ENCODE data around the gene RAB3GAP1.
"Not testable (repeated sequence)": the region's sequence is repeated elsewhere in the genome, so short reads cannot be mapped to it uniquely, and the experiment has no call there.

Gene RAB3GAP1

DNA sequence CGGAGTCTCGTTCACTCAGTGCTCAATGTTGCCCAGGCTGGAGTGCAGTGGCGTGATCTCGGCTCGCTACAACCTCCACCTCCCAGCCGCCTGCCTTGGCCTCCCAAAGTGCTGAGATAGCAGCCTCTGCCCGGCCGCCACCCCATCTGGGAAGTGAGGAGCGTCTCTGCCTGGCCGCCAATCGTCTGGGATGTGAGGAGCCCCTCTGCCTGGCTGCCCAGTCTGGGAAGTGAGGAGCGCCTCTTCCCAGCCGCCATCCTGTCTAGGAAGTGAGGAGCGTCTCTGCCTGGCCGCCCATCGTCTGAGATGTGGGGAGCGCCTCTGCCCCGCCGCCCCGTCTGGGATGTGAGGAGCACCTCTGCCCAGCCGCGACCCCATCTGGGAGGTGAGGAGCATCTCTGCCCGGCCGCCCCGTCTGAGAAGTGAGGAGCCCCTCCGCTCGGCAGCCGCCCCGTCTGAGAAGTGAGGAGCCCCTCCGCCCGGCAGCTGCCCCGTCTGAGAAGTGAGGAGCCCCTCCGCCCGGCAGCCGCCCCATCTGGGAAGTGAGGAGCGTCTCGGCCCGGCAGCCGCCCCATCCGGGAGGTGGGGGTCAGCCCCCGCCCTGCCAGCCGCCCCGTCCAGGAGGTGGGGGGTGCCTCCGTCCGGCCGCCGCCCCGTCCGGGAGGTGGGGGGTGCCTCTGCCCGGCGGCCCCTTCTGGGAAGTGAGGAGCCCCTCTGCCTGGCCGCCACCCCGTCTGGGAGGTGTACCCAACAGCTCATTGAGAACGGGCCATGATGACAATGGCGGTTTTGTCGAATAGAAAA is 53.6 kb downstream of the RAB3GAP1 start:
- DNase-seq (ENCODE audit: low read depth in 2 of 2): not testable (repeated sequence)

DNA sequence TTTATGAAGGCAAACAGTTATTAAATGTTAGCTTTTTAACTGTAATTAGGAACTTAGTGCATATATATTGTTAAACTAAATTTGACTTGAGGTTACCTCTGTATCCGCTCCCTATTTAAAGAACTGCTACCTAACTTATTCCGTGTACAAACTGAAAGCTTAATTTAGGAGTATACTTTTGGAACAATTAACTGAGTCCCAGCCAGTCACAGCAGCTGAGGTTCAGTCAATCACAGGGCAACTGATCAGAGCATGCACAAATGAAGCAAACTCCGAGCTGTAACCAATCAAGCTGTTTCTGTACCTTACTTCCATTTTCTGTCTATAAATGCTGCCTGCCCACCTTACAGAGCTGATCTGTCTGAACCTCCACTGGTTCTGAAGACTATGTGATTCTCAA is 61.2 kb downstream of the RAB3GAP1 start:
- no peak for DNase-seq (ENCODE audit: low read depth in 2 of 2)

DNA sequence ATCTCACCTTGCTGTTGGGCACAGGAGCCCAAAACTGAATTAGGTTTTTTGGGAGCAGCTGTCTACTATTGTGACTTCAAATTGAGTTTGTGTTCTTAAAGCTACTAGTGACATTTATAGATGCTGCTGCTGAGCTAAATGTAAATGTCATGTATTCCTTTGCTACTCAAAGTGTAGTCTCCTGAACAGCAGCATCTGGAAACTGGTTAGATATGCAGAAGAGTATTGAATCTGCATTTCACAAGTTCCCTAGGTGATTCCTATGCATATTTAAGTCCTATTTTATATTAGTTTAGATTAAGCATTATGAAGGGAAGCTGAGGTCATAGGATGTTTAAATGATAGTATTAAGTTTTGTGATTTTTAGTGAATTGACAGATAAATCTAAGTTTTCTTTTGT is 67.5 kb downstream of the RAB3GAP1 start:
- no peak for DNase-seq (ENCODE audit: low read depth in 2 of 2)

DNA sequence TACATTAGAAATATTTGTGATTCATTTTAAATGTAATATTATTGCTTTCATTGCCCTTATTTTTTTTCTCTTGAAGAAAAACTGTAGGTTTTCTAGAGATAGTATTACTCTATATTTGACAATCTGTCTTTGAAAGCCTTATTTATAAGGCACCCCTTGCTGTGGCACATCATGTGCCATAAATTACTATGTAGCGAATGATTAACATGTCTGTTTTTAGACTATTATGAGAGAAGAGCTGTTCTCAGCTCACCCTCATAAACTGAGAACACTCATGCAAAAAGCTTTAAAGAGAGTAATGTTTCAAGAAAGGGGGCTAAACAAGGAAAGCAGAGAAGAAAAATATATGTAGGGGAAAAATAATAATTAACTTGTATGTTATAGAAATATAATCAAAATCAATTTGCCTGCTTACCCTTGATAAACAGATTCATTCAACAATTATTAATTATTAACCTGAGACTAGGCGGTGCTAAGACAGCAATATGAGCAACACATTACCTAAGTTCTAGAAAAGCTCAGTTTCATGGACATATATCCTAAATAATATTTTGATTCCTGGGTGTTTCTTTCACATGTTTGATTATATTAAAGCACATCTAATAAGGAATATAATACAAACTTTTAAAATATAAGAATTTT is 69.0 kb downstream of the RAB3GAP1 start:
- no peak for DNase-seq (ENCODE audit: low read depth in 2 of 2)

DNA sequence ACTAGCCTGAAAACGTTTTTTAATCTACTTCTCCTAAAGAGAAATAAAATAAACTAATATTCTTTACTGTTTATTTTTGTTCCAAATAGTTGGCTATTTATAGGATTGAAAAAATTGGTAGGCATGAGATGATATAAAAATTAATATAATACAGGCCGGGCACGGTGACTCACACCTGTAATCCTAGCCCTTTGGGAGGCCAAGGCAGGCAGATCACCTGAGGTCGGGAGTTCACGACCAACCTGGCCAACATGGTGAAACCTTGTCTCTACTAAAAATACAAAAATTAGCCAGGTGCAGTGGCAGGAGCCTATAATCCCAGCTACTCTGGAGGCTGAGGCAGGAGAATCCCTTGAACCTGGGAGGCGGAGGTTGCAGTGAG is 69.6 kb downstream of the RAB3GAP1 start:
- not testable (repeated sequence) for DNase-seq (ENCODE audit: low read depth in 2 of 2)

DNA sequence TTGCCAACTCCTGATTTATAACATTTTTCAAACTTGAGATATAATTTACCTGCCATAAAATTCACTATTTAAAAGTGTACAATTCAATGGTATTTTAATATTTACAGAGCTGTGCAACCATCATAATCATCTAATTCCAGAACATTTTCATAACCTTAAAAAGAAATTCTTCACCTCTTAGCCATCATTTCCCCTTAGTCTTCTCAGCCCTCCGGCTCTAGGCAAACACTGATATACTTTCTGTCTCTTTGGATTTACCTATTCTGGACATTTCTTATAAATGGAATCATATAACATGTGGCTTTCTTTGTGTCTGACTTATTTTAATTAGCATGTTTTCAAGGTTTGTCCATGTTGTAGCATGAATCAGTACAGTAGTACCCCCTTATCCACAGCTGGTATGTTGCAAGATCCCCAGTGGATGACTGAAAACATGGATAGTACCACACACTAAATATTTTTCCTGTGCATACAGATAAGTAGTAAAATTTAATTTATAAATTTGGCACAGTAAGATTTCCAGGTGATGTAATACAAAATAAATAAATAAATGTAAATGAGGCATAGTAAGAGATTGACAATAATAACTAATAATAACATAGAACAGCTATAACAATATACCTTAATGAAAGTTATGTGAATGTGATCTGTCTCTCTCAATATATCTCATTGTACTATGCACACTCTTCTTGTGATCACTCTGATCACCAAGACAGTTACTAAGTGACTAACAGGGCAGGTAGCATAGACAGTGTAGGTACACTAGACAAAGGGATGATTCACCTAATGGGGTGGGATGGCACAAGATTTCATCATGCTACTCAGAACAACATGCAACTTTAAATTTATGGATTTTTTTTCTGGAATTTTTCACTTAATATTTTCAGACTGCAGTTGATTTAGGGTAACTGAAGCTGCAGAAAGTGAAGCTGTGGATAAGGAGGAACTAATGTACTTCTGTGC is 73.1 kb downstream of the RAB3GAP1 start:
- DNase-seq (ENCODE audit: low read depth in 2 of 2): no peak

DNA sequence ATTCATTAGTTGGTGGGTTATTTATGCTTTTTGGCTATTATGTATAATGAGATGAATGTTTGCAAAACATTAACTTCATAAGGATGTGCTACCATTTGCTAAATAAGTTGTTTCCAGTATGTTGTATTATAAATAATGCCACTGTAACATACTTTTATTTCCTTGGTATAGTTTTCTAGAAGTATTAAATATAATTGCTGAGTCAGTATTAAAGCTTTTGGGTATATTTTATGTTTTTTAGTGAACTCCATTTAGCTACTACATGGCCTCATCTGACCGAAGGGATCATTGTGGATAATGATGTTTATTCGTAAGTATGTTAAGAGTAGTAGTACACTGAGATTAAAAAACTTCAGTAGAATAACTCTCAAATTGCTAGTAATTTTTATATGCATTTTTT is 73.8 kb downstream of the RAB3GAP1 start:
- no peak for DNase-seq (ENCODE audit: low read depth in 2 of 2)

DNA sequence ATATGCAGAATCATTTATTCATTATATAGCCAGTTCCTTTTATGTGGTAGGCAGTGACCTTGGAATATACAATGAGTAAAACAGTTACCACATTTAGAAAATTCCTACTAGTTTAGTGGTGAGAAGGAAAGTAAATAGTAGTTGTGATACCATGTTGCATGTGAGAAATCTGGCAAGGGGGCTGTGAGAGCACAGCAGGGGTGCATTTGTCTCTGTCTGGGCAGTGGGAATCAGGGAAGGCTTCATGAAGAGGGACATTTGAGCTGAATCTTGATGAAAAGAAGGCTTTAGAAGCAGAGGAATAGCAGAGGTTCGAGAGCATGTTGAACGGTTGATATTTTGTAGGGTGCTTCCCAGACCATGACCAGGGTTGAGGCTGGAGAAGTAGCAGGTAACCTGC is 78.7 kb downstream of the RAB3GAP1 start:
- DNase-seq (ENCODE audit: low read depth in 2 of 2): no peak

DNA sequence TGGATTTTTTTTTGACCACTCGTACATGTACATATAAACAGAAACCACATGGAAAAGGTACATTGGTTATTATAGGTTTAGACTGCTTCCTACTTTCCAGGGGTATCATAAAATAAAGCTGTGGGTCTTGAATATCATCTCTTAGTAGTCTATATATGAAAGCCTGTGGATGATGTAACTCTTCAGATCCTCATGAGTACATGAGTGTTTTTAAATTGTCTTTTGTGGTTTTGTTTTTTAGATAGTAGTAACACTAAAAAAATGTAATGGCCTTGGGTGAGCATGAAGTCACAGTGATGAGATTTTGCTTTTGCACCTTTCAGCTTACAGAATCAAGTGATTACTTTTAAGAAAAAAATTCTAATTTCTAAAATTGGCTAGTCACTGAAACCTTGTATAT is 80.2 kb downstream of the RAB3GAP1 start:
- no peak for DNase-seq (ENCODE audit: low read depth in 2 of 2)

DNA sequence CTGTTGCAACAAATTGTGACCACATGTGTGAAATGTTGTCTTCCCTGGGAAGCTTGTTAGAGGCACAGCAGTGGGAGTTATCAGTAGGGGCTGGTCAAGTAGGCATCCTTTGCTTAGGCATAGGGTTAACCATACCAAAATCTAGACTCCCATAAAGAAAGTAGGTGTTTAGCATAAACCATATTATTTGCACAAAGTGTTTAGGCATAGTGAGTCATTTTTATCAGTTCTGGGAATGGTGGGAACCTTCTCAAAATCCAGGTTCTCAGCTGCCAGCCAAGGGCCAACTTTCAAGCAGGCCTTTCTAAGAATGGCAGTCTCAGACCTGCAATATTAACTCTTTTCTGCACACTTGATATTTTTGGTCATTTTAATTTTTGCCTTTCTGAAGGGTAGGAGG is 88.5 kb downstream of the RAB3GAP1 start:
- DNase-seq (ENCODE audit: low read depth in 2 of 2): no peak

DNA sequence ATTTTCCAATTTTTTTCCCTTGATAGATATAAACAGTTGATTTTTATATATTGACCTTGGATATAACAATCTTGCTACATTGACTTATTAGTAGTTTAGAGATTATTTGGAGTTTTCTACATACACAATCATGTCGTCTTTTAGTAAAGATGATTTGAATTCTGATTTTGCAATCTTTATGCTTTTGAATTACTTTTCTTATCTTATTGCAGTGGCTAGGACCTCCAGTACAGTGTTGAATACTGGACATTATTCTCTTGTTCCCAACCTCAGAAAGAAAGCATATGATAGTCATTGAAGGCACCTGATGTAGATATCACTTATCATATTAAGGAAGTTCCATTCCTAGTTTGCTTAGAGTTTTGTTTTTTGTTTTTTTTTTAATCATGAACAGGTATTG is 90.2 kb downstream of the RAB3GAP1 start:
- no peak for DNase-seq (ENCODE audit: low read depth in 2 of 2)

DNA sequence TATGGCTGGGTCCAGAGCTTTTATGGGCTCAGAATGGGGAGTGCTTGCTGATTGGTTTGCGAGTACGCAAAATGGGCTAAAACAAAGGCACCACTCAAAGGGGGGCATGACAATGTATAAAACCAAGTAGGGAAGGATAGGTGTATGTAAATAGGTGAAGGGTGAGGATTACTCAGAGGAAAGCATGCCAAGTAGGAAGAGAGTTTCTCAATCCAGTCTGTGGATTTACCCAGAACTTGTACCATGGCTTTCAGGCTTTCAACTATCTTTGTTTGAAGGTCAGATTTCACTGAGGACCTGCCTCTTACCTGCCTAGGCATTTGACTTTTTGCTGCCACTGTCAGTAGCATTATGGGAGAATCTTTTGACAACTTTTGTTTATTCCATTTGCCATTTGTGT is 92.3 kb downstream of the RAB3GAP1 start:
- DNase-seq (ENCODE audit: low read depth in 2 of 2): no peak

DNA sequence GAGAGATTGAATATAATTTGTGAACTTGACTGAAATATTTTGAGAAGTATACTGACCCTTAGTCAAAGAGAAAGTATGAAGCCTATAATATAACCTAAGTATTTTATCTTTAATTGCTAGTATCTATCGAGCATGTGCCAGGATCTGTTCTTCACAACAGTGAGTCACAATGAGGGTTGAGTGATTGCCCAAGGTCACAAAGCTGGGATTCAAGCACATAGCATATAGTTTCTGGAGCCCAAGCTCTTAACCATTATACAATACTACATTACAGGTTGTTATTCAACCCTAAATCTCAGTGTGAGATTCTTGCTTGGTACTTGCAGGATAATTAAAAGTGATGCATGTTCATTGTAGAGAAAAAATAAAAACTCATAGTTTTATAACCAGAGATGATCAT is 97.2 kb downstream of the RAB3GAP1 start:
- DNase-seq (ENCODE audit: low read depth in 2 of 2): no peak

DNA sequence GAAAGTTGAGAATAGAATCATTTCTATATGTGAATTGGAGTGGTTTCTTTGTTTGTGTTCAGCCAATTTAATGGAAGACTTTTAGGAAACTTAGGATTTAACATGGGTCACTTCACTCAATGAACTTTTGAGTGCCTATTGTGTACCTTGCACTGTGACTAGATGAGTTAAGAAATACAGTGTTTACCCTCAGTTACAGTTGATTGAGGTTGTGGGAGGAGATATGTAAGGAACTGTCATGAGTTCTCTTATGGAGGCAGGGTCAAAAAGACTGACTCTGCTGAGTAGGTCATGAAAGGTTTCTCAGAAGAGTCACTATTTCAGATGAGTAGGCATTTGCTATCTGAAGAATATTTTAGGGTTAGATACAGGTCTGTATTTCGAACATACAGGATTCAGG is 98.6 kb downstream of the RAB3GAP1 start:
- DNase-seq (ENCODE audit: low read depth in 2 of 2): no peak

DNA sequence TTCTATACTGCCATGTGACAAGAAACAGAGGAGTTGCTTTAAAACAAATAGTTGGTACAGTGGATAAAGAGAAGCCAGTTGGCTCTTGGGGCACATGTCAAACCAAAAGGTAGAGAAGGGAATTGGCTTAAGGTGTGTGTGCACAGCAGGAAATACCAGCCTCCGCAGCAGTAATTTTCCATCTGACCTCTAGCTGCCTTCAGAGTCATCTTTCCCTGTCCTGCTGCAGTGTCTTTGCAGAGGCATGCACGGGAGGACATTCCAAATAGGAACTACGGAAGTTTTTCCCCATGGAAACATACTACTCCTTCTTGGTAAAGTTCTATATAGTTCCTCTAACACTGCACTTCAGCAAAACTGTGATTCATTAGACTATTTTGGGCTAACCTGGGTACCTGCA is 99.5 kb downstream of the RAB3GAP1 start:
- no peak for DNase-seq (ENCODE audit: low read depth in 2 of 2)

DNA sequence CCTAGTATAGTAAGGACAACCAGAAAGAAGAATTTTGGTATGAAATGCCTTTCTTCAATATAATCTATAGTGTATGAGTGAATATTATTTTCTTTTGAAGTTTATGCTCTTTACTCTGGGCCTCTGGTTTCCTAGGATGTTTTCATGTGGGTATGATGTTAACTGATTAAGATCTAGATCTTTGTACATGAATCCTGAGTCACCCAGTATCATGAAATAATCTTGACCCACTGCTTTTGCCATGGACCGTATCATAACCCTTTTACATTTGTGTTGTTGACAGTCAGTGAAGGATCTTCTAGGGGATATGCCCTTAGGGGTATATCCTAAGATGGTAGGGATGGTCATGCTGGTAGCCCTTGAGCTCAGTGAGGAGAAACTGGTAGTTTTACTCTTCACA is 100.3 kb downstream of the RAB3GAP1 start:
- no peak for DNase-seq (ENCODE audit: low read depth in 2 of 2)

DNA sequence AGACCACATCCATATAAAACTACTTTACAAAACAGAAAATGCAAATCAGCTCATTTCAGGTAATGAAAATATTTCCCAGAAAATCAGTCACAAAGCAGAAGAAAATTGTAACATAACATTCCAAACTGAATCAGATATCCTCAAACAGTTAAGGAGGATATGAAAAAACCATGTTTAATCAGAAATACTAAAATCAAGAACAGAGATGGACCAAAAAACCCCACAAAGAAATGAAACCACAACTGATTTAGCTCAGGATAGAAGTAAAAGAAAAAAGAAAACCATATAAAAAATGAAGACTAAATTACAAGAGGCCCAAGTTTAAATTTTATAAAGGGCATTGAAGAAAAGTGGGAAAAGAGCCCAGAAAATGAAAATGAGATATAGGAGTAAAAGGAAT is 102.9 kb downstream of the RAB3GAP1 start:
- no peak for DNase-seq (ENCODE audit: low read depth in 2 of 2)

DNA sequence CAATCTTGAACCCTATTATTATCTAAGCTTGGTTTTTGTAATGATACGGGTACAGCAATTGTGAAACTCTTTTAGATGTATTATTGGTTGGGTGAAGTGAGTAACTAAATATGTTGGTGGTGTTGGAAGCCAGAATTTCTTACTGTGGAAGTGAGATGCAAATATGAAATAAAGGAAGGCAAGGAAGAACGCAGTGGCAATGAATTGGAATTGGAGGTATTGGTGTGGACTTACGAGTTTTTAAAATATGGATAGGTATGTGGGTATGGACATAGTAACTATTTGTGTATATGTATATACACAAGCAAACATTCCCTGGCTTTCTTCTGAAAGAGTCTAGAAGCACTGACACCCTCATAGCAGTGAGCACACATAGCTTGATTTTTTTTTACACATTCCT is 105.8 kb downstream of the RAB3GAP1 start:
- DNase-seq (ENCODE audit: low read depth in 2 of 2): no peak

DNA sequence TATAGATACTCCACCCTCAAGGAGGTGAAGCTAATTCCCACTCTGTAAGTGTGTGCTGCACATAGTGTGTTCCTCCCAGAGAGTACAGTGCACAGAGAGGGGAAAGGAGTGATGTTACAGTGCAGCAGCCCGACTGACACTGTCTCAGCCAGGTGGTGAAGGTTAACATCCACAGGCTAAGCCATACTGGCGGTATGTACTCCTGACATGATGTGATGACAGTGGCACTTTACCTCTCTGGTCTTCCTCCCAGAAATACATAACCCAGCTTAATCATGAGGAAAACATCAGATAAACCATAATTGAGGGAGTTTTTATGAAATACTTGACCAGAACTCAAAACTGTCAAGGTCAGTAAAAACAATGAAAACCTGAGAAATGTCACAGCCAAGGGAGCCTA is 107.1 kb downstream of the RAB3GAP1 start:
- no peak for DNase-seq (ENCODE audit: low read depth in 2 of 2)

DNA sequence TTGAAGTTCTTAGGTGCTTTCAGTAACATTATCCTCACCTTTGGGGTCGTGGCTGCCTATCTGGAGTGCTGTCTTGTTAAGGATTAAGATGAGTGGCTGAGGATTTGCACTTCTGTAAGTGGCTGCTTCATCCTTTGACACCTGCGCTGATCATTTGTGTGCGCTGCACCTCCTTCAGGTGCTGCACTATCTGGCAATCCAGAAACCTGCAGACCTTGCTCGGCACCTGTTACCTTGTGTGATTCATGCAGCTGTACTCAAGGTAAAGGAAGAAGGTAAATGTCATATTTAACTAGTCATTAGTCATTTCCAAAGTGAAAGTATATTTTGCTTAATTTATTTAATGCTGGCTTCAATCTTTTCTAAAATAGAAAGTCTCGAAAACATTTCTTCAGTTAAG is 110.3 kb downstream of the RAB3GAP1 start:
- no peak for DNase-seq (ENCODE audit: low read depth in 2 of 2)

DNA sequence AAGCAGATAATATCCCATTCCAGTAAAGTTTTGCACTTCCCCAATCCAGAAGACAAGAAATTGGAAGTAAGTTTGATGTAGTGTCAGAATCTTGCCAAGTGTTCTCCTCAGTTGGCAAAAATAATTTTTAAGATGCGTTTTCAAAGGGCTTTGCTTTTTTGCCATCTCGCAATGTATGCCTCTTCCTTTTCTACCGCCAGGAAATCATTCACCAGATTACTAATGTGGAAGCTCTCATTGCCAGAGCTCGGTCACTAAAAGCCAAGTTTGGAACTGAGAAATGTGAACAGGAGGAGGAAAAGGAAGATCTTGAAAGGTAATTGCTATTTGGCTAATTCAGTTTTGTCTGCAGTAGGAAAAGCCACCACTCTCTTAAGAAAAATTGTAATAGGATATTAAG is 110.7 kb downstream of the RAB3GAP1 start:
- no peak for DNase-seq (ENCODE audit: low read depth in 2 of 2)

DNA sequence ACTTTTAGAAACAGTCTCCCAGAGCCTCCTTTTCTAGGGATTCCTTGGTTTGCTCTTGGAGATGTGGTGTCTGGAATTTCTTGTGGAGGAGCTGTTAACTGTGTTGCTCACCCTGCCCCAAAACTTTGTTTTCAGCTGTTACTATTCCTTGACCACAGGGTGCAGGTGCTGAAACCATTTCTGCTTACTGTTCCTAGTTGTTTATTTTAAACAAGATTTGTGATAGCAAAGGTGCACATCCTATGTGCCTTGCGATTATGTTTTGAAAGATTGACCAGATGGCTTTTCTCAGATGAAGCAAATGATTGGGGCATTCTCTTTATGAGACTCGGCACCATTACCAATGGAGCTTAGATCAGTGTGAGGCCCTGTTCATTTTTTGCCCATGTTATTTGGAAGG is 111.2 kb downstream of the RAB3GAP1 start:
- DNase-seq (ENCODE audit: low read depth in 2 of 2): no peak

DNA sequence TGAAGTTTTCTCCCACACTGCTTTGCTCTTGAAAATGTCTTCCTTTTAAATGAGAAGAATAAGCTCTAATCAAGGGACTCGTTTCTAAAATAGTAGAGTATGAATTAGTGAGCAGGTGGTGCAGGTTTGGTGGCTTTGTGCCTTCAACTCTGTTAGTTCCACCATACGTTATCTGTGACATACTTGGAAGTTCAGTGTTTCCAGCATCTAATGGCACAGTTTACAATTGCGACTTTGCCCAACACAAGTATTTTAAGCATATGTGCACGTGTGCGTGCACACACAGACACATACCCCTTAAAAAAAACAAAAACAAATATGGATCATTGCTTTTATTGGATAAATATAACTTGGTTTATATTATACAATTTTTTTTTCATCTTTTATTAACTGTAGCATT is 111.8 kb downstream of the RAB3GAP1 start:
- DNase-seq (ENCODE audit: low read depth in 2 of 2): no peak
